Fibroblast of peridontal ligament (primary cell): Measurements from ENCODE around the gene TRIM56.

Source experiments
- DNase-seq: peaks from one replicate; pipeline ENCODE4 v3.0.0-alpha.2; 2010; ENCODE audit errors: extremely low read depth

Gene TRIM56

GRCh38 chr7:101133621-101134398 is 48.5 kb downstream of the TRIM56 start:
- peak; percentile 60 for DNase-seq

GRCh38 chr7:101134399-101134980 is 49.2 kb downstream of the TRIM56 start:
- no peak for DNase-seq

DNA sequence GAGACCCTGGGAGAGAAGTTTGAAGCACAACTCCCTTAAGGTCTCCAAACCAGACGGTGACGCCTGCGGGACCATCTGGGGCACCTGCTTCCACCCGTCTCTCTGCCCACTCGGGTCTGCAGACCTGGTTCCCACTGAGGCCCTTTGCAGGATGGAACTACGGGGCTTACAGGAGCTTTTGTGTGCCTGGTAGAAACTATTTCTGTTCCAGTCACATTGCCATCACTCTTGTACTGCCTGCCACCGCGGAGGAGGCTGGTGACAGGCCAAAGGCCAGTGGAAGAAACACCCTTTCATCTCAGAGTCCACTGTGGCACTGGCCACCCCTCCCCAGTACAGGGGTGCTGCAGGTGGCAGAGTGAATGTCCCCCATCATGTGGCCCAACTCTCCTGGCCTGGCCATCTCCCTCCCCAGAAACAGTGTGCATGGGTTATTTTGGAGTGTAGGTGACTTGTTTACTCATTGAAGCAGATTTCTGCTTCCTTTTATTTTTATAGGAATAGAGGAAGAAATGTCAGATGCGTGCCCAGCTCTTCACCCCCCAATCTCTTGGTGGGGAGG is 52.5 kb downstream of the TRIM56 start:
- no peak for DNase-seq

GRCh38 chr7:101138213-101138870 is 53.1 kb downstream of the TRIM56 start:
- peak; percentile 97 for DNase-seq

DNA sequence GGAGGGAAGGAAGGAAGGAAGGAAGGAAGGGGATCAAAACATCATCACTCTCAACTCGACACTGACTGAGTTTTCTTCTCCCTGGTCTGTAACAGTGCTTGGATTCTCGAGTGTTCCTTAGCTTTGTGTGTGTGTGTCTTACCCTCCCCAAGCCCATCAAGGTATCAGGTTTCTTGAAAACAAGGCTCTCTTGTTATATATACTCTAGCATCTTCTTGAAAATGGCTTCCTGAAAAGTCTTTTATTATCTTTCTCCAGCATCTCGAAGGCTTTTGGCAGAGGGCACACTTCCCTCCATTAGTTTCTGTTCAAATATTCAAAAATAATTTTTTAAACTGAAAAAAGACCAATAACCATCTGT is 55.0 kb downstream of the TRIM56 start:
- no peak for DNase-seq

DNA sequence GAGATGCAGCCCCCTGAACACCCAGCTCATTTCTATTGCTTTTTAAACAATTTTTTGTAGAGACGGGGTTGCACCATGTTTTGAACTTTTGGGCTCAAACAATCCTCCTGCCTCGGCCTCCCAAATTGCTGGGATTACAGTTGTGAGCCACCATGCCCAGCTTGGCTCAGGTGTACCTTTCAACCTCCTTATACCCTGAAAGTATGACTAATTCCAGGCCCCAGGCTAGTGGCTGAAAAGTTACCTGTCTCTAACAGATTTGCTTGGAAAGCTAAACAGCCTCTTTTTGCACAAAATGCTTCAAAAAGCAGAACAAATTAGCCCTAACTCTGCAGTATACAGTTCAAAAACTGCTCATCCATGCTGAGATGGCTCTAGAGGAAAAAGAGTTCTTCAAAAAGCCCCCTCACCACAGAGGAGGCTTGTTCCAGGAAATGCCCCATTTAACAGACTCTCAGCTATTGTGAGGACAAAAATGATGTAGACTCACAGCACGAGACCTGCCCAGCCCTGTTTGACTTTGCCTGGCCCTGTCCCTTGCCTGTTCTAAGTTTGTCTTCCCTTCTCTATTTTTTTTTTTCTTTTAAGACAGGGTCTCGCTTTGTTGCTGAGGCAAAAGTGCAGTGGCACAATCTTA is 55.6 kb downstream of the TRIM56 start:
- DNase-seq: no peak
